Stimulated activated CD4-positive, alpha-beta T cell treated with anti-CD3 and anti-CD28 coated beads, TNF-alpha, amount 100 ng/mL, for 48 hours (primary cell): ENCODE results near the gene DDI2.
"Not testable (repeated sequence)": the region's sequence is repeated elsewhere in the genome, so short reads cannot be mapped to it uniquely, and the experiment has no call there.

Source experiments
- DNase-seq, 3 donors: peaks; one replicate each; pipeline ENCODE4 v3.0.0-alpha.2; 2020; ENCODE audit warnings: low read depth in 3 of 3

Gene DDI2

GRCh38 chr1:15636436-15636835, 19.2 kb downstream of the DDI2 start:
- DNase-seq: no peak

DNA sequence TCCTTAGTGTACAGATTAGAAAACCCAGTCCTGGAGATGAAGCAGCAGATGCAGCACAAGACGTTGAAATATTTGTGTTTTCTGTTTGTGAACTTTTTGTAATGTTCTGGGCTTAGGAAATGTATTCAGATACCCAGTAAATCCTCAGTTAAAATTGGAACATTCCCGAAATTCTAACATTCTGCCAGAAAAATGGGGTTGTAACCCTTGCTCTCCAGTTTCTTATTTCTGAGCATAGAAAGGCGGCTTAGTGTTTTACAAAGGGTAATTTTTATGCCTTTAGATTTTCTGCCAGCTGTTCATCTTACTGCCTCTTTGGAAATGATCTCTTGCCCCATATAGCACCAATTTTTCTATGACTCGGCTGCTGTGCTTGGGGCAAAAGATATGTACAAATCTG, 20.6 kb downstream of the DDI2 start:
- no peak for DNase-seq

- DNase-seq: no peak
Observed at GRCh38 chr1:15639262-15639661, 22.0 kb downstream of the DDI2 start.

GRCh38 chr1:15639931-15640330, 22.7 kb downstream of the DDI2 start:
- no peak for DNase-seq

GRCh38 chr1:15640667-15641066, 23.4 kb downstream of the DDI2 start:
- no peak for DNase-seq

DNA sequence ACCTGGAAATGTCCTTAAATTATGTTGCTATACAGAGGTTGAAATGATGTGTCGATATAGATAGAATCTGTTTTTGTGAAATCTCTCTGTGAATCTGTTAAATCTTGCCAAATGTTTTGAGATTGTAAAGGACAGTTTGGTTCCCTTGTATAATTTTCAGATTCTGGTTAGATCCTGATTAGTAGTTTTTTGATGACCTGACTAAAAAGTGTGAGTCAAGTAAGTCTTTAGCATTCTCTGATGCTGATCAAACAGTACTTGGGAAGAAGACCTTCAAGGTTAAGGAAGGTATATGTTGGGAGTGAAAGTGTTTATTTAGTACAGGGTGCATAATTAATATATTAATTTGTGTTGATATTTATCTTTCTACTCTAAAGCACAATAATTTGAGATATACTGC, 32.7 kb downstream of the DDI2 start:
- no peak for DNase-seq

DNA sequence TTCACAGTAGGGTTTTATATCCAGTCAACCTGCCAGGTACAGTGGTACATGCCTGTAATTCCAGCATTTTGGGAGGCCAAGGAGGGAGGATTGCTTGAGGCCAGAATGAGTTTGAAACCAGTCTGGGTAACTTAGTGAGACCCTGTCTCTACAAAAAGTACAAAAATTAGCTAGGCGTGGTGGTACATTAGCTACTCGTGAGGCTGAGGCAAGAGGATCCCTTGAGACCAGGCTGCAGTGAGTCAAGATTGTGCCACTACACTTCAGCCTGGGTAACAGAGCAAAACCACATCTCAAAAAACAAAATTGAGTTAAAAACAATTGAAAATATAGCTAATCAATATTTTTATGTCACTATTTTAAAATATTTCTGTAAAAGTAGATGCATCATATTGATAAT, 33.2 kb downstream of the DDI2 start:
- no peak for DNase-seq

DNA sequence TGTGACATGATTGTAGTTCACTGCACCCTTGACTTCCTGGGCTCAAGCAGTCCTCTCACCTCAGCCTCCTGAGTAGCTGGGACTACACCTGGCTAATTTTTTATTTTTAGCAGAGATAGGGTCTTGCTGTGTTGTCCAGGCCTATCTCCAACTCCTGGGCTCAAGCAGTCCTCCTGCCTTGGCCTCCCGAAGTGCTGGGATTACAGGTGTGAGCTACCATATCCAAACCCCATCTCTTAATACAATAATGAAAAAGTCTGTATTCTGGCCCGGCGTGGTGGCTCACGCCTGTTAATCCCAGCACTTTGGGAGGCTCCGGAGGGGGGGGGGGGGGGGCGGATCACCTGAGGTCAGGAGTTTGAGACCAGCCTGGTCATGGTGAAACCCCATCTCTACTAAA, 34.9 kb downstream of the DDI2 start:
- not testable (repeated sequence) for DNase-seq

GRCh38 chr1:15654091-15654690, 36.9 kb downstream of the DDI2 start:
- no peak for DNase-seq

GRCh38 chr1:15656464-15656863, 39.2 kb downstream of the DDI2 start:
- DNase-seq: no peak

- DNase-seq: no peak
Observed at GRCh38 chr1:15657021-15657420, 39.8 kb downstream of the DDI2 start.

DNA sequence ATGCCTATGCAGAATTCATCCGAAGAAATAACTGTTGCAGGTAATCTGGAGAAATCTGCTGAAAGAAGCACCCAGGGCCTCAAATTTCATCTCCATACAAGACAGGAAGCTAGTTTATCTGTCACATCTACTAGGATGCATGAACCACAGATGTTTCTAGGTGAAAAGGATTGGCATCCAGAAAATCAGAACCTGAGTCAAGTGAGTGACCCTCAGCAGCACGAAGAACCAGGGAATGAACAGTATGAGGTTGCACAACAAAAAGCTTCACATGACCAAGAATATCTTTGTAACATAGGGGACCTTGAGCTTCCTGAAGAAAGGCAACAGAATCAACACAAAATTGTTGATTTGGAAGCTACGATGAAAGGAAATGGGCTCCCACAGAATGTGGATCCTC, 42.9 kb downstream of the DDI2 start:
- DNase-seq: no peak

DNA sequence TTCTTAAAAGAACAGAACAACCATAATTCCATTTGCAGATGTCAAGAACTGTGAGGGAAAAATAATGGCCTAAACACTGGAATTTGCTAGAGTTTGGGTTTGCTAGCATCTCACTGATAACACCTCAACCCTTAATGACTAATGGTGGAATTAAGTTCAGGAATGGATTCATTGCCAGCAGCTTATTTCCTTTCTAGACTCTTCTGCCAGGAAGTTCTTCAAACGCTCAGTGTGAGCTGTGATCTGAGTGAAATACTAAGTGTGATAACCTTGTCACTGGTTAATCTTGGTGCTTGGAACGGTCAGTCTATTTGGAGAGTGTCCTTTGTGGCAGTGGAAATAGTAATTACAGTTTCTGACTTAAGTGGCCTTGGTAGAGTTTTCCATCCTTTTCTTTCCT, 45.2 kb downstream of the DDI2 start:
- DNase-seq: no peak

- DNase-seq: no peak
Observed at GRCh38 chr1:15663925-15664324, 46.7 kb downstream of the DDI2 start.

- no peak for DNase-seq
Observed at GRCh38 chr1:15667362-15667761, 50.1 kb downstream of the DDI2 start.

DNA sequence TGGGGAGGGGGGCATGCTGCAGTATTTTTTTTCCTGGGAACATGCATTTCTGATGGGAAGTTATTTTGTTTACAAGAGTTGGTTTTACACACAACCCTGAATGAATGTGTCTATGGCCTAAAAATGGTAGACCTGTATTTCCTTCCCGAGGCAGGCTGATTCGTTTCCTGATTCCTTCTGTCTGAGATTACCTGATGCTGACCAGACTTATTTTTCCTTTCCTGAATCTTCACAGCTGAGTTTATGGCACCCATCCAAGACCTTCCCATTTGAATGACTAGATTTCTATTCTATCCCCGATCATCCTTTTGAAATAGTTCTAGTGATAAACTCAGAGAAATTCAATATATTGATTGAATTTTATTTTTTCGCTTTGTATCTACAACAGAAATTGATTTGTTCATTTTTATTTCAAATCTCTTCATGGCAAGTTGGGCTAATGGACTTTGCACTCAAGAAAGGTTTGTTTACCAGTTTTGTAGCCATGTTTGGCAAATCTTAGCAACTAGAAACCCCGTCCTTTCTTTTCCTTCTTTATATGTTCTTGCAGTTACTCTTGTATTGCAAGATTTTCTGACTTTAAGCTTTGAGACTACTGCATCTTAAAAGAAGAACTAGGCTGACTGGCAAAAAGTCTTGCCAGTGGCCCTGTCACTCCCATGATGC, 51.0 kb downstream of the DDI2 start:
- DNase-seq: no peak

DNA sequence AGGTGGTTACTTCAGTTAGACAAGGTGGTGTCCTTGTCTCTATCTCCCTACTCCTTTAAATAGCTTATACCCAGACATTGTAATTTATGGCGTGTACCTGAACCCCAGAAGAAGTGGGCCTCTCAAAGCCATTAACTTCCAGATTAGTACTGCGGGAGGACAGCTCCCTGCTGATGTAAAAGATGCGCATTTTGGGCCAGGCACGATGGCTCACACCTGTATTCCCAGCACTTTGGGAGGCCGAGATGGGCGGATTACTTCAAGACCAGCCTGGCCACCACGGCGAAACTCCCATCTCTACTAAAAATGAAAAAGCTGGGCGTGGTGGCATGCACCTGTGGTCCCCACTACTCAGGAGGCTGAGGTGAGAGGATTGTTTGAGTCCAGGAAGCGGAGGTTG, 51.8 kb downstream of the DDI2 start:
- DNase-seq: no peak

GRCh38 chr1:15669864-15670263, 52.6 kb downstream of the DDI2 start:
- no peak for DNase-seq

- DNase-seq: no peak
Observed at GRCh38 chr1:15671430-15671829, 54.2 kb downstream of the DDI2 start.

DNA sequence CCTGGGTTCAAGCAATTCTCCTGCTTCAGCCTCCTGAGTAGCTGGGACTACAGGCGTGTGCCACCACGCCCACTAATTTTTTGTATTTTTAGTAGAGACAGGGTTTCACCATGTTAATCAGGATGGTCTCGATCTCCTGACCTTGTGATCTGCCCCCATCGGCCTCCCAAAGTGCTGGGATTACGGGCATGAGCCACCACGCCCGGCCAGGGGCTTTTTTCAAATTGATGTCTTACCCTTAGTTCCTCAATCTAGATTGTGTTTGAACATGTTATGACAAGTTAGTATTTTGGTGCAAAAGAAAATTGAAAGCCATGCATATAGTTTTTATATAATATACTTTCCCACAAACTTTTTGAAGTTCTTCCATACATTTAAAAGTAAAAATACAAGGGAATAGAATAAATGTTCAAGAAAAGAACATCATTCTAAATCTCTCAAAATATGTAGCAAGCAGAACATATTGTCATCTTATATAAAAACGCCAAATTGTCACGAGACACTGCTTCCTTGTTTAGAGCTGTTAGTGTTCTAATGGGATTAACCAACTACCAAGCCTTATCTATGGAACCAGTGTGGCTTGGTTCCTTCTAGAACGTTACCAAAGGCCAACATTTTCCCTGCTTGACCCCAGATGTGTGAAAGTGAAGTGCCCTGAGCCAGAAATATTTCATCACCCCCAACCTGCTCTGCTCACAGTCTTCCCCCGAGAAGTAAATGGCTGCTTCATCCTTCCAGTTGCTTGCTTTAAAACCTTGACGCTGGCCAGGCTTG, 57.3 kb downstream of the DDI2 start:
- DNase-seq: no peak

- no peak for DNase-seq
Observed at GRCh38 chr1:15676010-15676409, 58.8 kb downstream of the DDI2 start.

DNA sequence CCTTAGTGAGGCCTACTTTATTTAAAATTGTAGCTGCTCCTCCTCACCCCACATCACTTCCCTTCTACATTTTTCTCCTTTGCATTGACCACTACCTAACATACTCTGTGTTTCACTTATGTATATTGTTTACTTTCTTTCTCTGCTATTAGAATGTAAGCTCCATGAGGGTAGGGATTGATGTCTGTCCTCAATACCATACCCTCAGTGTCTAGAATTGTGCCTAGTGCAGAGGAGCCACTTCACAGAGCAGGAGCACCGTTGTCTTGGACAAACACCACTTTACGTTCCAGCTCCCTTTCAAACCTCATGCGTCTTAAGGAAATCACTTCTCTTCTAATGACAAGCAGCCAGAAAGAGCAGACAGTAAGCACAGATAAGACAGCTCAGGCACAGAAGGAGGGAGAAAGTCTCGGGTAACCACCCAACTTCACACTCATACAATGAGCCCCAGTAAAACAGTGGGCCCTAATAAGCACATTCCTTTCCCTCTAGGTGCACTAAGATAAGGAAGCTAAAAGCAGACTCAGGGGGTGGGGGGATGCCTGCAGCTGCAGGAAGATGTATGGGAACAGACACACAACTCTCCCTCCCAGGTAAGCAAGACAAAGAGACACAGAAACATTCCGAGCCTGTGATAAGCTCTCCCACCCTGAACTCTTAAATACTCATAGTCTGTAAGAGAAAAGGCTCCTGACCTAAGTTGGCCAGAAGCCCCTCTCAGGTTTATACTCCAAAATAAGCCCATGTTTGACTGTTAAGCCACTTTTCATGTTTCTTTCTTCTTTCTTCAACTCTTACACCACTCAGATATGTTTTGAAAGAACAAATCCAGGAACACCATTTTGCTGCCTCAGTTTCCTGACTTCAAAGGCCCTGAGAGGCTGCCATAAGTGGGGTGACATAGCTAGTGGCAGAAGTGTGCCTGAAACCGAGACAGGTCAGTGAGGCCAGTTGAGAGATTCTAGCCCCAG, 59.7 kb downstream of the DDI2 start:
- DNase-seq: no peak
